Non-pigmented ciliary epithelial cell (primary cell): ENCODE data around the gene MCAM.

Experiments used
- DNase-seq: peaks from one replicate; pipeline ENCODE4 v3.0.0-alpha.2; 2010; ENCODE audit warnings: low read depth

Gene MCAM

GRCh38 chr11:119344291-119345010, 27.5 kb upstream of the MCAM start:
- DNase-seq, result no peak

- DNase-seq, result no peak
Observed at GRCh38 chr11:119343726-119344125, 26.8 kb upstream of the MCAM start.

GRCh38 chr11:119342362-119343130, 25.6 kb upstream of the MCAM start:
- DNase-seq, result no peak

GRCh38 chr11:119342023-119342300, 25.0 kb upstream of the MCAM start:
- DNase-seq, result no peak

- no peak for DNase-seq
Observed at GRCh38 chr11:119341222-119342022, 24.5 kb upstream of the MCAM start.

GRCh38 chr11:119340335-119341221, 23.6 kb upstream of the MCAM start, which contains the start of gene C1QTNF5:
TSS of gene C1QTNF5 (minus strand) at chr11:119340883. CDS start at chr11:119340397, 486 bp downstream.
- DNase-seq, result no peak

GRCh38 chr11:119339589-119340334, 22.8 kb upstream of the MCAM start:
- DNase-seq, result no peak

- DNase-seq, result no peak
Observed at GRCh38 chr11:119338965-119339588, 22.1 kb upstream of the MCAM start.

- no peak for DNase-seq
Observed at GRCh38 chr11:119338318-119338890, 21.5 kb upstream of the MCAM start.

GRCh38 chr11:119337581-119338317, 20.8 kb upstream of the MCAM start:
- DNase-seq, result no peak

GRCh38 chr11:119336744-119337469, 20.0 kb upstream of the MCAM start:
- no peak for DNase-seq

- DNase-seq, result no peak
Observed at GRCh38 chr11:119335655-119336543, 19.0 kb upstream of the MCAM start.

GRCh38 chr11:119335091-119335654, 18.2 kb upstream of the MCAM start:
- DNase-seq, result no peak

- peak; percentile 96 for DNase-seq
Observed at GRCh38 chr11:119334174-119334930, 17.4 kb upstream of the MCAM start, which contains the start of gene RNF26. TSS of gene RNF26 (plus strand) at chr11:119334527. CDS start at chr11:119335123, 596 bp downstream.

GRCh38 chr11:119332111-119332765, 15.3 kb upstream of the MCAM start:
- no peak for DNase-seq

GRCh38 chr11:119330237-119330636, 13.3 kb upstream of the MCAM start:
- no peak for DNase-seq
